OCI-LY7 (cell line): ENCODE measurements around the gene FLAD1. TPM values are rescaled to one million over a fixed set of nuclear protein-coding genes. Genes with fewer than 3 reads are reported as not detected.

Source experiments
- BruUV-seq: library from RNA; stranded (reverse); fragments of 400-500 nt; replicated peaks from 2 replicates; lab custom pipeline; 2021; lab: Mats Ljungman, UMichigan
- CTCF ChIA-PET: fragments of 300-600 bp; sonication (Branson Sonifier 250); formaldehyde crosslinking; loops from one replicate; lab custom pipeline; 2022; ENCODE audit warnings: antibody characterized with exemption; ENCODE audit not compliant: unreplicated experiment; lab: Charles Lee
- POLR2A ChIA-PET: fragments of 300-600 bp; sonication (Branson Sonifier 250); formaldehyde crosslinking; loops from one replicate; lab custom pipeline; 2022; ENCODE audit warnings: antibody characterized with exemption; lab: Charles Lee
- DNase-seq: peaks from one replicate; pipeline ENCODE4 v3.0.0-alpha.2; 2015; ENCODE audit warnings: low spot score
- H2AFZ ChIP-seq: fragments of 200-600 bp; sonication (generic), shearing (Covaris generic); 2 replicates; pipeline ENCODE4 v1.6.1; 2014; ENCODE audit warnings: mild to moderate bottlenecking, antibody characterized with exemption, low read length, moderate library complexity
- H3K27ac ChIP-seq: fragments of 200-600 bp; sonication (generic); 2 replicates; pipeline ENCODE4 v1.5.1; 2014; ENCODE audit warnings: mixed run types, low read depth, mild to moderate bottlenecking, moderate library complexity, low read length, inconsistent platforms; ENCODE audit not compliant: poor library complexity, severe bottlenecking
- H3K36me3 ChIP-seq: fragments of 200-600 bp; sonication (generic); 2 replicates; pipeline ENCODE4 v1.6.1; 2014; ENCODE audit warnings: mild to moderate bottlenecking, antibody characterized with exemption, low read length, moderate library complexity, mixed read lengths; ENCODE audit not compliant: insufficient read depth
- H3K4me1 ChIP-seq: fragments of 200-600 bp; sonication (generic); 2 replicates; pipeline ENCODE4 v1.5.1; 2014; ENCODE audit warnings: mild to moderate bottlenecking, low read length; ENCODE audit not compliant: insufficient read depth, poor library complexity, severe bottlenecking
- H3K4me2 ChIP-seq: fragments of 200-600 bp; sonication (generic); 2 replicates; pipeline ENCODE4 v1.6.1; 2014; ENCODE audit warnings: mild to moderate bottlenecking, low read length
- H3K4me3 ChIP-seq: fragments of 200-600 bp; sonication (generic); 2 replicates; pipeline ENCODE4 v1.5.1; 2014; ENCODE audit warnings: mild to moderate bottlenecking, low read depth, low read length; ENCODE audit not compliant: poor library complexity, severe bottlenecking
- H3K79me2 ChIP-seq: fragments of 200-600 bp; sonication (generic); 2 replicates; pipeline ENCODE4 v1.6.1; 2016; ENCODE audit warnings: low read depth, mild to moderate bottlenecking, low read length, moderate library complexity, mixed read lengths; ENCODE audit not compliant: insufficient read depth
- H3K9me2 ChIP-seq: fragments of 200-600 bp; sonication (generic); 2 replicates; pipeline ENCODE4 v1.6.1; 2016; ENCODE audit warnings: mild to moderate bottlenecking, low read length, mixed read lengths; ENCODE audit not compliant: insufficient read depth
- H3K9me3 ChIP-seq: fragments of 200-600 bp; sonication (generic); 2 replicates; pipeline ENCODE4 v1.6.1; 2014; ENCODE audit warnings: mild to moderate bottlenecking, mixed run types, low read length, mixed read lengths
- H4K20me1 ChIP-seq: fragments of 200-600 bp; sonication (generic); 2 replicates; pipeline ENCODE4 v1.6.1; 2014; ENCODE audit warnings: mild to moderate bottlenecking, antibody characterized with exemption, low read length, moderate library complexity, mixed read lengths; ENCODE audit not compliant: insufficient read depth
- CTCF ChIP-seq: fragments of 200-600 bp; sonication (generic); conservative IDR thresholded peaks from 2 replicates; pipeline ENCODE4 v1.5.1; 2014; ENCODE audit warnings: mild to moderate bottlenecking, antibody characterized with exemption, low read length, moderate library complexity, mixed read lengths
- EZH2phosphoT487 ChIP-seq: fragments of 200-600 bp; sonication (generic); IDR thresholded peaks from 2 replicates; pipeline ENCODE4 v1.6.1; 2018; ENCODE audit warnings: low read depth, borderline replicate concordance, mild to moderate bottlenecking, mixed run types, antibody characterized with exemption, low read length, moderate library complexity, mixed read lengths
- intact Hi-C: fragments of 100-400 bp; cut with micrococcal nuclease; formaldehyde crosslinking; loops from one replicate; pipeline ENCODE4 v1.10.0; 2022; ENCODE audit not compliant: unreplicated experiment
- total RNA-seq, 2 experiments: library from RNA; depleted of rRNA in 1 of 2; stranded (reverse); fragments of >200 nt in 1 of 2; shearing (Covaris generic) in 1 of 2; gene quantifications; 2 replicates each; pipeline ENCODE4 v1.2.3, GENCODE V29; 2014 to 2022

The FLAD1 gene
- total RNA-seq, 2 experiments from 2014 or later = 52.7 to 57.9 TPM

GRCh38 chr1:155006601-155007101 lies 23.5 kb downstream of the FLAD1 start:
- Histone ChIP-seq H3K9me3 (no peaks in the 10 kb centered on the region), H3K27ac (peak overlapping the region; percentile 77), H2AFZ (no peak overlapping the region), H3K4me3 (peak overlapping the region; percentile 12), H3K9me2 (no peaks in the 10 kb centered on the region), H3K79me2 (peaks cover 10% of the 10 kb centered on the region; the same call in 1 of the 2 replicates), H3K4me2 (peak overlapping the region; percentile 93), H3K4me1 (peaks cover 61% of the 10 kb centered on the region), H4K20me1 (no peaks in the 10 kb centered on the region), H3K36me3 (no peaks in the 10 kb centered on the region)
- CTCF ChIA-PET = interaction anchor here (1.1 kb wide), 1 partner anchor 168 kb away, joined by 3 read pairs; no protein-coding TSS in a partner anchor
- intact Hi-C loops = no loop called here
- BruUV-seq = no TSS peak
- peak; percentile 71 for DNase-seq
- no peak for TF ChIP-seq EZH2phosphoT487
- no peak for TF ChIP-seq CTCF
- POLR2A ChIA-PET = no interaction called here

- CTCF ChIA-PET = no interaction called here
- H3K9me2 ChIP-seq = no peaks in the 10 kb centered on the region
- H2AFZ ChIP-seq = no peak overlapping the region
- POLR2A ChIA-PET = no interaction called here
- intact Hi-C loops = no loop called here
- no peak for TF ChIP-seq CTCF
- no peaks in the 10 kb centered on the region for H4K20me1 ChIP-seq
- no peak overlapping the region for H3K27ac ChIP-seq
- H3K9me3 ChIP-seq = no peaks in the 10 kb centered on the region
- BruUV-seq = no TSS peak
- no peak overlapping the region for H3K4me3 ChIP-seq
- no peak for DNase-seq
- H3K79me2 ChIP-seq = peaks cover 10% of the 10 kb centered on the region; the same call in 1 of the 2 replicates
- peaks cover 67% of the 10 kb centered on the region for H3K4me1 ChIP-seq
- H3K4me2 ChIP-seq = 0 out of 2 replicates have a peak overlapping the region, but pooled peaks have one; percentile 3
- no peaks in the 10 kb centered on the region for H3K36me3 ChIP-seq
Measured at GRCh38 chr1:155007251-155007828, 24.2 kb downstream of the FLAD1 start.
